Measurements from ENCODE around the gene LYSMD2. TPM values are rescaled to one million over a fixed set of nuclear protein-coding genes. Genes with fewer than 3 reads are reported as not detected.

The LYSMD2 gene
- total RNA-seq, 4 donors from 2014 or later: 8.9 to 21.5 (median 15.9) TPM

DNA sequence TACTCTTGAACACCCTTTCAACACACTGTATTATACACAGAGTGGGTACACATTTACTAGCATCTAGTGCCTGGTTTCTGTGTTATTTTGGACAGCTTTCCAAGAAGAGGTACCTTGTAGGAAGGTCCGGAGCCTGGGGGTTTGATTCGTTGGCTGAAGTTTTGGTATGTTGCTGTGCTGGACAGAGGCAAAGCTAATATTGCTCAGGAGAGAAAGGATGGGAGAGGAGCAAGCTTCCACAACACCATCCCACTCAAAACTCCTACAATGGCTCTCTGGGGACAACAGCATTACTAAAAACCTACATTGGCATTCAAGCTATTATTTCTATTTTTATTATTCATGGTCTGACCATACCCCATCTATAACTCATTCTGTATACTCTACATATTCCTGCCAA, 1.1 kb upstream of the LYSMD2 start:
- no peak for ATAC-seq (ENCODE audit: low FRiP score)
- DNase-seq (ENCODE audit: low spot score): no peak
- TF ChIP-seq, protein P1, sequence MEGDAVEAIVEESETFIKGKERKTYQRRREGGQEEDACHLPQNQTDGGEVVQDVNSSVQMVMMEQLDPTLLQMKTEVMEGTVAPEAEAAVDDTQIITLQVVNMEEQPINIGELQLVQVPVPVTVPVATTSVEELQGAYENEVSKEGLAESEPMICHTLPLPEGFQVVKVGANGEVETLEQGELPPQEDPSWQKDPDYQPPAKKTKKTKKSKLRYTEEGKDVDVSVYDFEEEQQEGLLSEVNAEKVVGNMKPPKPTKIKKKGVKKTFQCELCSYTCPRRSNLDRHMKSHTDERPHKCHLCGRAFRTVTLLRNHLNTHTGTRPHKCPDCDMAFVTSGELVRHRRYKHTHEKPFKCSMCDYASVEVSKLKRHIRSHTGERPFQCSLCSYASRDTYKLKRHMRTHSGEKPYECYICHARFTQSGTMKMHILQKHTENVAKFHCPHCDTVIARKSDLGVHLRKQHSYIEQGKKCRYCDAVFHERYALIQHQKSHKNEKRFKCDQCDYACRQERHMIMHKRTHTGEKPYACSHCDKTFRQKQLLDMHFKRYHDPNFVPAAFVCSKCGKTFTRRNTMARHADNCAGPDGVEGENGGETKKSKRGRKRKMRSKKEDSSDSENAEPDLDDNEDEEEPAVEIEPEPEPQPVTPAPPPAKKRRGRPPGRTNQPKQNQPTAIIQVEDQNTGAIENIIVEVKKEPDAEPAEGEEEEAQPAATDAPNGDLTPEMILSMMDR (IDR thresholded peaks at IDR 0.05): no peak

DNA sequence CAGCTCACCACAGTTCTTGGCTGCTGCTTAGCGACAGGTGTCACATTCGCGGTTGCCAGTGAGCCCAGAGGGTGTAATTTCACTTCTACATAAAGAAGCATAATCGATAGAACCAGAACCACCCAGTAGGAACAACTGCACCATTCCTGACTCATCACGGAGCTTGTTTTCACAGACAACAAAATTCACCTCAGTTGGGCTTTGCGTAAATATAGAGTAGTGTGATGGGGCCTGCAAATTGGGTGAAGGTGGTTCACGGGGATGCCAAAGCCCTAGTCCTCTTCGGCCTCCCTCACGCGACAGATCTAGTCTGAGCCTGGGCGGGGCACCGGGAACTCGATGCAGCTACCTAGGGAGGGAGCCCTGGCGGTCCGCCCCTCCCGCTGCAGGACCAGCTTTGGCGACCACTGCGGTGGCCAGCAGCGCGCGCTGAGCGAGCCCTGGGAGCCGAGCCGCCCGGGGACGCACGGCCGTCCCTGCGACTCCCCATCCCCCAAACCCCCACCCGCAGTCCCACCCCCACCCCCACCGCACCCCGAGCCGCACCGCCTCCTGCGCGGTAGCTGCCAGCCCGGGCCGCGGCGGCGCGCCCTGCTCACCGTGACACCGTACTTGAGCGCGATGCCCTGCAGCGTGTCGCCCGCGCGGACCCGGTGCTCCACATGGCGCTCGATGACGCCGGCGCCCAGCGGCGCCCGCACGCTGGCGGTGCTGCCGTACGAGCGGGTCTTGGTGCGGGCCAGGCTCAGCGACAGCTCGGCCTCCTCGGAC, 519 bp downstream of the LYSMD2 start:
- peak; percentile 42 for ATAC-seq (ENCODE audit: low FRiP score)
- TF ChIP-seq, protein P1 (IDR thresholded peaks at IDR 0.05): no peak
- no peak for DNase-seq (ENCODE audit: low spot score)

- DNase-seq (ENCODE audit: low spot score) (no peak), ATAC-seq (ENCODE audit: low FRiP score) (peak; percentile 45)
- TF ChIP-seq, protein P1 (IDR thresholded peaks at IDR 0.05): no peak
These were observed 1.4 kb downstream of the LYSMD2 start for GRCh38 chr15:51736069-51736468.

DNA sequence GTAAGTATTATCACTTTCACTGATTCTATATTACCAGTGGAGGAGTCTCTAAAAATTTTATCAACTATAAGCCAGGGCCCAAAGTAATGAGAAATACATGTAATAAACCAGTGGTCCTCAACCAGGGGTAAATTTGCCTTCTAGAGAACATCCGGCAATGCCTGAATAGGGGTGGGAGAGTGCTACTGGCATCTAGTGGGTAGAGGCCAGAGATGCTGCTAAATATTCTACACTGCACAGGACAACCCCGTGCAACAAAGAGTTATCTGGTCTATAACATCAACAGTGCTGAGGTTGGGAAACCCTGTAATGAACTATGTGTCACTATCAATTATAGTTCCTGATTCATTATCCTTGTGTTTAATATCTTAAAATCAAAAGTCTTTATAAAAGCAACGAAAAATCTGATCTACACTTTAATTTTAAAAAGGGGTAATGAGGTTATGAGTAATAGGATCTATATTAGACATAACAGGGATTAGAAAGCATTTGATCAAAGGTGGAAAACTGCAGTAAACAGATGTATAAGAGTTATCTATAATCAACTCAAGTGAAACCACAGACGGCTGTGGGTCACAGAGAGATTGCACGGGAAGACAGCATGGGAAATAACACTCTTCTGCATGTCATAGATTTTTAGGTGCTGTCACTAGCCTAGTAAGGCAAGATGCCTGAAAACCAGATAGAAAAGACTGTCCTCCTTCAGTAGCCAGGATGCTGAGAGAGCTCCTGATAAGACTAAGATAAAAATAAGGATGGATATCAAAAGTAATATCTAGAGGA, 2.0 kb downstream of the LYSMD2 start:
- TF ChIP-seq, protein P1 (IDR thresholded peaks at IDR 0.05): no peak
- ATAC-seq (ENCODE audit: low FRiP score) (no peak), DNase-seq (ENCODE audit: low spot score) (no peak)

- no peak for ATAC-seq (ENCODE audit: low FRiP score)
- DNase-seq (ENCODE audit: low spot score): no peak
- TF ChIP-seq, protein P1 (IDR thresholded peaks at IDR 0.05): no peak
These were observed 4.8 kb downstream of the LYSMD2 start for GRCh38 chr15:51732646-51733045.

DNA sequence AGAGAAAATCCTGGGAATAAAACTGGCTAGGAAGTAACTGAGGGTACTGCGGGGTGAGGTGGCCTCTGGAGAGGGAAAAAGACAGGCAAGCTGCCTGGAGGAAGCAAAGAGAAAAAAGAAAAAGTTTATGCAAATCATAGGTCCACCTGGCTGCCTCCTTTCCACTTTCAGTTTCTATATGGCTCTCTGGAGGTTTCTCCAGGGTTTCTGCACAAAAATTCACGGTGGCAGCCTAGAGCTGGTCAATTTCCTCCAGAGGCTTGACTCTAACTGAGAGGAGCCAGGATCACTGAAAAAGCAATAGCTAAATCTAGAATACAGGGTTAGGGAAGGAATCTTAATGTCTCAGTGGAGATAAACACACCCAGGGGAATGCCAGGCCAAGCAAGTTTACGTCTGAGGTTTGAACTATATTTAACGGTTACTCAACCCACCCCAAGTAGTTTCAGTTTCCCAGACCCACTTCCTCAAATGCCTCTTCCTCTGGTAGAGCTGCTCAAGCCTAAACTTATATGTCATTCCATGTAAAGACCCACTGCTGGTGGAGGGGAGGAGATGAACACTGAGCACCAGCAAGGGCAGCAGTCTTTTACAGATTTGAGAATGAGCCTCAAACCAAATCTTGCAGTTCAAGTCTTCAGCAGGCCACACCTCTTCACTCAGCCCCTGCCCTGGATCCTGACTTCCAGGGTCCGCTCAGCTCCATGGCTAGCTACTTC, 5.7 kb downstream of the LYSMD2 start:
- TF ChIP-seq, protein P1 (IDR thresholded peaks at IDR 0.05): no peak
- DNase-seq (ENCODE audit: low spot score): no peak

More for the DNA sequence above, 5.7 kb downstream of the LYSMD2 start:
- ATAC-seq (ENCODE audit: low FRiP score): peak; percentile 67

Measured in omental fat pad (tissue), 4 donors.